Astrocyte of the cerebellum (primary cell): ENCODE results near the gene ASCL5.

Experiments
- DNase-seq: peaks from one replicate; pipeline ENCODE4 v3.0.0-alpha.2; 2011; ENCODE audit warnings: low read depth
- H3K4me3 ChIP-seq: 2 replicates; pipeline ENCODE4 v1.5.1; 2011; ENCODE audit warnings: mild to moderate bottlenecking, low read depth, low read length, moderate library complexity
- in situ Hi-C: cut with HindIII; loops from 2 replicates; pipeline ENCODE4 v1.10.0; 2017; ENCODE audit warnings: low sequenced_read_pairs
- TF ChIP-seq, protein P1 (sequence below): IDR thresholded peaks from 2 replicates; pipeline ENCODE4 v1.5.1; 2012; ENCODE audit warnings: low read length, low read depth, moderate library complexity, mild to moderate bottlenecking; ENCODE audit errors: missing control alignments

The ASCL5 gene

GRCh38 chr1:201111672-201112071 is 15.3 kb downstream of the ASCL5 start:
- no peak overlapping the region for H3K4me3 ChIP-seq
- no peak for DNase-seq
- in situ Hi-C loops: no loop called here
- TF ChIP-seq, protein P1, sequence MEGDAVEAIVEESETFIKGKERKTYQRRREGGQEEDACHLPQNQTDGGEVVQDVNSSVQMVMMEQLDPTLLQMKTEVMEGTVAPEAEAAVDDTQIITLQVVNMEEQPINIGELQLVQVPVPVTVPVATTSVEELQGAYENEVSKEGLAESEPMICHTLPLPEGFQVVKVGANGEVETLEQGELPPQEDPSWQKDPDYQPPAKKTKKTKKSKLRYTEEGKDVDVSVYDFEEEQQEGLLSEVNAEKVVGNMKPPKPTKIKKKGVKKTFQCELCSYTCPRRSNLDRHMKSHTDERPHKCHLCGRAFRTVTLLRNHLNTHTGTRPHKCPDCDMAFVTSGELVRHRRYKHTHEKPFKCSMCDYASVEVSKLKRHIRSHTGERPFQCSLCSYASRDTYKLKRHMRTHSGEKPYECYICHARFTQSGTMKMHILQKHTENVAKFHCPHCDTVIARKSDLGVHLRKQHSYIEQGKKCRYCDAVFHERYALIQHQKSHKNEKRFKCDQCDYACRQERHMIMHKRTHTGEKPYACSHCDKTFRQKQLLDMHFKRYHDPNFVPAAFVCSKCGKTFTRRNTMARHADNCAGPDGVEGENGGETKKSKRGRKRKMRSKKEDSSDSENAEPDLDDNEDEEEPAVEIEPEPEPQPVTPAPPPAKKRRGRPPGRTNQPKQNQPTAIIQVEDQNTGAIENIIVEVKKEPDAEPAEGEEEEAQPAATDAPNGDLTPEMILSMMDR: no peak

- no peak for DNase-seq
- TF ChIP-seq, protein P1: no peak
- no peak overlapping the region for H3K4me3 ChIP-seq
- in situ Hi-C loops: no loop called here
Observed at GRCh38 chr1:201111156-201111555, 15.8 kb downstream of the ASCL5 start.

GRCh38 chr1:201110616-201111015 is 16.4 kb downstream of the ASCL5 start:
- no peak overlapping the region for H3K4me3 ChIP-seq
- TF ChIP-seq, protein P1: no peak
- DNase-seq: no peak
- in situ Hi-C loops: no loop called here

- no peak for DNase-seq
- TF ChIP-seq, protein P1: no peak
- in situ Hi-C loops: no loop called here
- H3K4me3 ChIP-seq: no peak overlapping the region
Observed at GRCh38 chr1:201110138-201110537, 16.8 kb downstream of the ASCL5 start.

DNA sequence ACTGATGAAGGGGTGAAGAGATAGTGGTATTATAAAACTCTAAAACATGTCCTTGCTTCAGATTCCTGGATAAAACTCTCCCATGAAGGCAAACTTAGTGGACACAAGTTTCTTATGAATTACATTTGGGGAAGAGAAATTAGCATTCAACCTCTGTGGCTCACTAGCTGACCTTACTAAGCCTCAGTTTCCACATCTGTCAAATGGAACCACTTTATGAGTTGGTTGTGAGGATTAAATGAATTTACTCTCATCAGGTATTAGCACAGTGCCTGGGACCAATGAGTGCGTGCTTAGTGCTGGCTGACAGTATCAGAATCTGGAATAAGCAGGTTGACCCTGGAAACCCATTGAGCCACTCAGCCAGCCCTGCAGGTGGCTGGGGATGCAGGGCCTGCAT is 17.3 kb downstream of the ASCL5 start:
- no peak for DNase-seq
- in situ Hi-C loops: no loop called here
- H3K4me3 ChIP-seq: no peak overlapping the region
- TF ChIP-seq, protein P1: no peak

DNA sequence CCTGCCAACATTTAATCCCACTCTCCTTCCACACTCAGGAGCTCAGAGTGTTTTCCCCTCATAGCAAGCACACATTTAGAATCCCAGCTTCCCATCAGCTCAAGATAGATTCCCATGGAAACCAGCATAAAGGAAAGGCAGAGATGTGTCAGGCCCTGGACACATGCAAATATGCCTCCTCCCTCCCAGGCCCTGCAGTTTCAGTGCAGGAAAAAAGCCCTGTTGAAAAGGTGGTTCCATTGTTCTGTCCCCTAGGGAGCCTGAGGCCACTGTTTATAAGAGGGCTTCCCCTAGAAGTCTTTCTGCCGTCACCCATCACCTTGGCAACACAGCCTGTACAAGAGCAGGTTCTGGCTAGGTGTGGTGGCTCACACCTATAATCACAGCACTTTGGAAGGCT is 18.4 kb downstream of the ASCL5 start:
- TF ChIP-seq, protein P1: no peak
- H3K4me3 ChIP-seq: no peak overlapping the region
- in situ Hi-C loops: no loop called here
- no peak for DNase-seq

DNA sequence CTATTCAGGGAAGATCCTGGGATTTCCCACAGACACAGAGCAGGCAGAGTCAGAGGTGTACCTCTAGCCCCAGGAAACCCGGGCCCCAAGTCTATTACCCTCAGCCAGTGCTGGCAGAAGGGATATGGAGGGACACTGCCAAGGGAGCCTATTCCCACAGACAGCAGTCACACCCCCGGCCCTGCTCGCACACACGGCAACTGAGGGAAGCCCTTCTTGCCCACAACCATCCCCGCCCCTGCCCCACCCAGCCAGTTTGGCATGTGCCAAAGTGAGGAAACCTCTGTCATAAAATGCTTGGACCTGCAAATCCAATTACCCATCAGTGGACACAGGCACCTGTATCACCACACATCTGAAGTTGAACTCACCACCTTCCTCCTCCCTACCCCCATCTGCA is 21.3 kb downstream of the ASCL5 start:
- TF ChIP-seq, protein P1: no peak
- in situ Hi-C loops: no loop called here
- no peak for DNase-seq
- no peak overlapping the region for H3K4me3 ChIP-seq
